Natural killer cell treated with Interleukin-12 subunit alpha and Interleukin-12 subunit beta and Interleukin-15 and Interleukin-18, amount 100 ng/mL, for 72 hours (primary cell): ENCODE data around the gene CASP5. TPM values are rescaled to one million over a fixed set of nuclear protein-coding genes. Genes with fewer than 3 reads are reported as not detected.
A peak's percentile ranks its signal among the peaks of the same experiment; 100 is the strongest.
"Not testable (repeated sequence)": the region's sequence is repeated elsewhere in the genome, so short reads cannot be mapped to it uniquely, and the experiment has no call there.

ENCODE experiments used
- ATAC-seq, 2 donors: fragments of 150-1000 bp; cut with Tn5 transposase in 1 of 2; sonication (Bioruptor Pico), chemical (Tn5 transposase) in 1 of 2; 2 replicates each; pipeline ENCODE4 v1.10.0; 2021
- DNase-seq: peaks from one replicate; pipeline ENCODE4 v3.0.0; 2022; ENCODE audit warnings: low spot score
- H3K27ac Mint-ChIP-seq, 2 donors: 1 replicate in 1 of 2; 2 replicates in 1 of 2; pipeline ENCODE4 v1.8.0; 2022; ENCODE audit warnings: mixed read lengths in 2 of 2, mild to moderate bottlenecking in 1 of 2, moderate library complexity in 1 of 2
- H3K27me3 Mint-ChIP-seq, 2 donors: 1 replicate in 1 of 2; 2 replicates in 1 of 2; pipeline ENCODE4 v1.8.0; 2022; ENCODE audit warnings: mixed read lengths in 2 of 2
- H3K36me3 Mint-ChIP-seq: one replicate; pipeline ENCODE4 v1.8.0; 2022; ENCODE audit warnings: mixed read lengths
- H3K4me1 Mint-ChIP-seq, 2 donors: 1 replicate in 1 of 2; 2 replicates in 1 of 2; pipeline ENCODE4 v1.8.0; 2022; ENCODE audit warnings: low read depth in 2 of 2, mixed read lengths in 2 of 2, mild to moderate bottlenecking in 1 of 2
- H3K4me3 Mint-ChIP-seq: one replicate; pipeline ENCODE4 v1.8.0; 2022; ENCODE audit warnings: mixed read lengths
- H3K9me3 Mint-ChIP-seq: 2 replicates; pipeline ENCODE4 v1.8.0; 2022; ENCODE audit warnings: mixed read lengths
- total RNA-seq, 2 donors: library from RNA; stranded (reverse); gene quantifications; one replicate each; pipeline ENCODE4 v1.2.3, GENCODE V29; 2022

Gene CASP5
- total RNA-seq, 2 donors from 2014 or later, result 0.33 TPM; not detected in 1

GRCh38 chr11:105005451-105005845 lies 17.5 kb downstream of the CASP5 start:
- Mint-ChIP-seq H3K27ac (no peak overlapping the region), H3K4me3 (no peak overlapping the region), H3K9me3 (no peaks in the 10 kb centered on the region), H3K36me3 (no peaks in the 10 kb centered on the region), H3K27me3 (no peaks in the 10 kb centered on the region), H3K4me1 (peaks cover 6 to 7% of the 10 kb centered on the region in 2 donors)
- DNase-seq (no peak), ATAC-seq (no peak)

GRCh38 chr11:105004021-105004420 lies 18.9 kb downstream of the CASP5 start:
- Mint-ChIP-seq H3K4me3 (no peak overlapping the region), H3K27me3 (no peaks in the 10 kb centered on the region), H3K9me3 (no peaks in the 10 kb centered on the region), H3K36me3 (no peaks in the 10 kb centered on the region), H3K27ac (no peak overlapping the region), H3K4me1 (peaks cover 6 to 8% of the 10 kb centered on the region in 2 donors)
- ATAC-seq (no peak), DNase-seq (no peak)

GRCh38 chr11:105003151-105003550 lies 19.8 kb downstream of the CASP5 start:
- DNase-seq, result no peak
- no peaks in the 10 kb centered on the region for H3K36me3 Mint-ChIP-seq
- H3K9me3 Mint-ChIP-seq, result no peaks in the 10 kb centered on the region
- H3K27ac Mint-ChIP-seq, result no peak overlapping the region
- peaks cover 6 to 8% of the 10 kb centered on the region in 2 donors for H3K4me1 Mint-ChIP-seq
- no peak for ATAC-seq
- no peak overlapping the region for H3K4me3 Mint-ChIP-seq
- no peaks in the 10 kb centered on the region for H3K27me3 Mint-ChIP-seq

GRCh38 chr11:105000797-105001196 lies 22.2 kb downstream of the CASP5 start:
- Mint-ChIP-seq H3K4me3 (no peak overlapping the region), H3K9me3 (no peaks in the 10 kb centered on the region), H3K36me3 (no peaks in the 10 kb centered on the region), H3K27me3 (no peaks in the 10 kb centered on the region), H3K4me1 (peaks cover 6 to 8% of the 10 kb centered on the region in 2 donors), H3K27ac (peak overlapping the region in 1 of 2 donors; percentile 0)
- ATAC-seq, result peak; percentile 68 to 87
- DNase-seq, result peak; percentile 76

GRCh38 chr11:105000167-105000566 lies 22.8 kb downstream of the CASP5 start:
- peaks cover 6 to 8% of the 10 kb centered on the region in 2 donors for H3K4me1 Mint-ChIP-seq
- DNase-seq (no peak), ATAC-seq (no peak)
- no peaks in the 10 kb centered on the region for H3K9me3 Mint-ChIP-seq
- no peaks in the 10 kb centered on the region for H3K27me3 Mint-ChIP-seq
- no peak overlapping the region for H3K4me3 Mint-ChIP-seq
- no peak overlapping the region for H3K27ac Mint-ChIP-seq
- no peaks in the 10 kb centered on the region for H3K36me3 Mint-ChIP-seq

- no peak overlapping the region for H3K27ac Mint-ChIP-seq
- no peaks in the 10 kb centered on the region for H3K9me3 Mint-ChIP-seq
- no peak for ATAC-seq
- peaks cover 6 to 8% of the 10 kb centered on the region in 2 donors for H3K4me1 Mint-ChIP-seq
- H3K4me3 Mint-ChIP-seq, result no peak overlapping the region
- DNase-seq, result no peak
- no peaks in the 10 kb centered on the region for H3K27me3 Mint-ChIP-seq
- no peaks in the 10 kb centered on the region for H3K36me3 Mint-ChIP-seq
These were observed 23.2 kb downstream of the CASP5 start for GRCh38 chr11:104999721-105000120.

- Mint-ChIP-seq H3K27me3 (no peaks in the 10 kb centered on the region), H3K36me3 (no peaks in the 10 kb centered on the region), H3K27ac (no peak overlapping the region), H3K9me3 (no peaks in the 10 kb centered on the region), H3K4me1 (peaks cover 6 to 8% of the 10 kb centered on the region in 2 donors), H3K4me3 (no peak overlapping the region)
- ATAC-seq (no peak), DNase-seq (no peak)
These were observed 25.7 kb downstream of the CASP5 start for GRCh38 chr11:104997288-104997687.

- no peaks in the 10 kb centered on the region for H3K4me1 Mint-ChIP-seq
- H3K27ac Mint-ChIP-seq, result no peak overlapping the region
- H3K36me3 Mint-ChIP-seq, result no peaks in the 10 kb centered on the region
- DNase-seq (no peak), ATAC-seq (no peak)
- peaks cover 0 to 2% of the 10 kb centered on the region in 2 donors for H3K27me3 Mint-ChIP-seq
- no peak overlapping the region for H3K4me3 Mint-ChIP-seq
- H3K9me3 Mint-ChIP-seq, result no peaks in the 10 kb centered on the region
These were observed 28.0 kb downstream of the CASP5 start for GRCh38 chr11:104995001-104995408.

GRCh38 chr11:104992781-104993180 lies 30.2 kb downstream of the CASP5 start:
- ATAC-seq (no peak), DNase-seq (no peak)
- H3K4me1 Mint-ChIP-seq, result no peaks in the 10 kb centered on the region
- H3K36me3 Mint-ChIP-seq, result peaks cover 7% of the 10 kb centered on the region
- no peak overlapping the region for H3K4me3 Mint-ChIP-seq
- no peak overlapping the region for H3K27ac Mint-ChIP-seq
- no peaks in the 10 kb centered on the region for H3K9me3 Mint-ChIP-seq
- H3K27me3 Mint-ChIP-seq, result peaks cover 0 to 2% of the 10 kb centered on the region in 2 donors

GRCh38 chr11:104991994-104992393 lies 31.0 kb downstream of the CASP5 start:
- Mint-ChIP-seq H3K27ac (no peak overlapping the region), H3K4me3 (no peak overlapping the region), H3K9me3 (no peaks in the 10 kb centered on the region), H3K4me1 (no peaks in the 10 kb centered on the region), H3K27me3 (peaks cover 0 to 2% of the 10 kb centered on the region in 2 donors), H3K36me3 (peaks cover 12% of the 10 kb centered on the region)
- DNase-seq (no peak), ATAC-seq (no peak)

- Mint-ChIP-seq H3K4me3 (no peak overlapping the region), H3K27me3 (no peaks in the 10 kb centered on the region), H3K36me3 (peaks cover 12% of the 10 kb centered on the region), H3K4me1 (no peaks in the 10 kb centered on the region), H3K9me3 (no peaks in the 10 kb centered on the region), H3K27ac (no peak overlapping the region)
- ATAC-seq (no peak), DNase-seq (no peak)
These were observed 38.2 kb downstream of the CASP5 start for GRCh38 chr11:104984808-104985207.

- no peaks in the 10 kb centered on the region for H3K9me3 Mint-ChIP-seq
- no peak for DNase-seq
- no peak overlapping the region for H3K27ac Mint-ChIP-seq
- no peak overlapping the region for H3K4me3 Mint-ChIP-seq
- no peak for ATAC-seq
- peaks cover 0 to 5% of the 10 kb centered on the region in 2 donors for H3K4me1 Mint-ChIP-seq
- H3K36me3 Mint-ChIP-seq, result peaks cover 4% of the 10 kb centered on the region
- no peaks in the 10 kb centered on the region for H3K27me3 Mint-ChIP-seq
These were observed 43.1 kb downstream of the CASP5 start for GRCh38 chr11:104979839-104980238.

GRCh38 chr11:104973616-104974015 lies 49.4 kb downstream of the CASP5 start:
- DNase-seq (no peak), ATAC-seq (no peak)
- no peaks in the 10 kb centered on the region for H3K9me3 Mint-ChIP-seq
- no peaks in the 10 kb centered on the region for H3K27me3 Mint-ChIP-seq
- H3K4me3 Mint-ChIP-seq, result no peak overlapping the region
- H3K36me3 Mint-ChIP-seq, result peaks cover 34% of the 10 kb centered on the region
- no peak overlapping the region for H3K27ac Mint-ChIP-seq
- H3K4me1 Mint-ChIP-seq, result peaks cover 19 to 23% of the 10 kb centered on the region in 2 donors

- not testable (repeated sequence) for H3K27me3 Mint-ChIP-seq, H3K9me3 Mint-ChIP-seq, H3K4me3 Mint-ChIP-seq, DNase-seq, ATAC-seq, H3K27ac Mint-ChIP-seq
- peaks cover 24 to 28% of the 10 kb centered on the region in 2 donors for H3K4me1 Mint-ChIP-seq
- peaks cover 39% of the 10 kb centered on the region for H3K36me3 Mint-ChIP-seq
These were observed 50.0 kb downstream of the CASP5 start for GRCh38 chr11:104972924-104973323.

GRCh38 chr11:104970756-104971155 lies 52.2 kb downstream of the CASP5 start:
- no peaks in the 10 kb centered on the region for H3K9me3 Mint-ChIP-seq
- H3K4me3 Mint-ChIP-seq, result no peak overlapping the region
- H3K36me3 Mint-ChIP-seq, result peaks cover 53% of the 10 kb centered on the region
- DNase-seq (no peak), ATAC-seq (no peak)
- H3K27ac Mint-ChIP-seq, result peak overlapping the region; percentile 95 to 100
- H3K27me3 Mint-ChIP-seq, result no peaks in the 10 kb centered on the region
- peaks cover 39 to 43% of the 10 kb centered on the region in 2 donors for H3K4me1 Mint-ChIP-seq
